ENCODE results near the gene PFKP. TPM values are rescaled to one million over a fixed set of nuclear protein-coding genes. Genes with fewer than 3 reads are reported as not detected.

PFKP gene
- total RNA-seq, 1 experiment from 2014 or later: 140 TPM

DNA sequence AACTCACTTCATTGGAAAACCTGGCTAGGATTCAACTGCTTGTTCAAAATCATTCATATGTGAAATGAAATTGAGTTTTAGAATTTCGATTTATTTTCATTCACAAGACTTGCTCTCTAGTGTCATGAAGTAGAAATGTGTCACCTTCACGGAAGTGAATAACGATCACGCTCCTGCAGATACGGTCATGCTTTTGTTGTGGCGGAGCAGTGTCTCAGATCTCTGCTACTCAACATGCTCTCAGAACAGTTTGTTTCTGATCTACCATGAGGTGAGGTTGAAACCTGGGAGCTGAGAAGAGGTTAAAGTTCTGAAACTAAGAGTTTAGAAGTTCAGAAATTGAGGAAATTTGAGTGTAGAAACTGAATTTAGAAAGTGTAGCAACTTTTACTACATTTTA, 119.0 kb downstream of the PFKP start:
- H3K4me2 ChIP-seq (ENCODE audit: low read length): no peak overlapping the region
- TF ChIP-seq EZH2phosphoT487 (IDR thresholded peaks at IDR 0.05; ENCODE audit: borderline replicate concordance, low read length) (no peak), EZH2 (IDR thresholded peaks at IDR 0.05; ENCODE audit: low read length, unreplicated experiment) (no peak)
- TF ChIP-seq, protein P1, sequence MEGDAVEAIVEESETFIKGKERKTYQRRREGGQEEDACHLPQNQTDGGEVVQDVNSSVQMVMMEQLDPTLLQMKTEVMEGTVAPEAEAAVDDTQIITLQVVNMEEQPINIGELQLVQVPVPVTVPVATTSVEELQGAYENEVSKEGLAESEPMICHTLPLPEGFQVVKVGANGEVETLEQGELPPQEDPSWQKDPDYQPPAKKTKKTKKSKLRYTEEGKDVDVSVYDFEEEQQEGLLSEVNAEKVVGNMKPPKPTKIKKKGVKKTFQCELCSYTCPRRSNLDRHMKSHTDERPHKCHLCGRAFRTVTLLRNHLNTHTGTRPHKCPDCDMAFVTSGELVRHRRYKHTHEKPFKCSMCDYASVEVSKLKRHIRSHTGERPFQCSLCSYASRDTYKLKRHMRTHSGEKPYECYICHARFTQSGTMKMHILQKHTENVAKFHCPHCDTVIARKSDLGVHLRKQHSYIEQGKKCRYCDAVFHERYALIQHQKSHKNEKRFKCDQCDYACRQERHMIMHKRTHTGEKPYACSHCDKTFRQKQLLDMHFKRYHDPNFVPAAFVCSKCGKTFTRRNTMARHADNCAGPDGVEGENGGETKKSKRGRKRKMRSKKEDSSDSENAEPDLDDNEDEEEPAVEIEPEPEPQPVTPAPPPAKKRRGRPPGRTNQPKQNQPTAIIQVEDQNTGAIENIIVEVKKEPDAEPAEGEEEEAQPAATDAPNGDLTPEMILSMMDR (conservative IDR thresholded peaks at IDR 0.05; ENCODE audit: low read depth, low read length): no peak
- ChIA-PET POLR2A (ENCODE audit: unreplicated experiment) (no interaction called here), CTCF (no interaction called here)
- no peaks in the 10 kb centered on the region for H3K4me1 ChIP-seq (ENCODE audit: insufficient read depth, low read length)
- intact Hi-C loops (cut with micrococcal nuclease): no loop called here
- no peak overlapping the region for H3K27ac ChIP-seq (ENCODE audit: low read length)
- DNase-seq (no peak), ATAC-seq (no peak)
- H3K9me3 ChIP-seq (ENCODE audit: low read length): no peaks in the 10 kb centered on the region
- no peak overlapping the region for H3K4me3 ChIP-seq (ENCODE audit: low read length)
- no peak overlapping the region for H2AFZ ChIP-seq (ENCODE audit: low read length)
- no peaks in the 10 kb centered on the region for H3K36me3 ChIP-seq (ENCODE audit: low read depth, low read length)
- BruUV-seq (replicated peaks): no TSS peak
- no peaks in the 10 kb centered on the region for H3K9me2 ChIP-seq (replicated peaks; ENCODE audit: low read length)
- H3F3A ChIP-seq (ENCODE audit: low read length, unreplicated experiment): no peaks in the 10 kb centered on the region
- H3K79me2 ChIP-seq (ENCODE audit: low read length): no peaks in the 10 kb centered on the region
- no peaks in the 10 kb centered on the region for H4K20me1 ChIP-seq (ENCODE audit: low read length)
- H3K9ac ChIP-seq (ENCODE audit: low read length): no peak overlapping the region
- H3K27me3 ChIP-seq (ENCODE audit: low read length): no peaks in the 10 kb centered on the region

Other genes starting within 250 kb of the PFKP start
- gene PITRM1, start 105.2 kb downstream of the PFKP start, total RNA-seq (2014; rRNA removed): 61.5 and 73.2 TPM in 2 replicates